Endothelial cell of coronary artery (primary cell): ENCODE measurements around the gene PCBD1. TPM values are rescaled to one million over a fixed set of nuclear protein-coding genes. Genes with fewer than 3 reads are reported as not detected.

Experiments
- total RNA-seq: library from RNA; depleted of rRNA; stranded (reverse); fragments of >200 nt; gene quantifications from 2 replicates; pipeline ENCODE4 v1.2.3, GENCODE V29; 2014

Gene PCBD1
- 39.5 and 52.4 TPM in 2 replicates for total RNA-seq

GRCh38 chr10:70887804-70888800 lies at the start of gene PCBD1:
TSS of gene PCBD1 (minus strand) at chr10:70888565. CDS start at chr10:70888533, 32 bp downstream.

Other genes starting within 250 kb of the PCBD1 start
- 0.19 TPM in 1 of 2 replicates, not detected in the other for gene ADAMTS14, start 216.1 kb downstream of the PCBD1 start, total RNA-seq
- not detected in 2 replicates for gene TBATA, start 103.2 kb downstream of the PCBD1 start, total RNA-seq
- 19.2 and 35.5 TPM in 2 replicates for gene SGPL1, start 72.6 kb downstream of the PCBD1 start, total RNA-seq